Measurements from ENCODE around the gene CDK5RAP1.

CDK5RAP1 gene

GRCh38 chr20:33325350-33325749 is 76.0 kb downstream of the CDK5RAP1 start:
- TF ChIP-seq, protein P1, sequence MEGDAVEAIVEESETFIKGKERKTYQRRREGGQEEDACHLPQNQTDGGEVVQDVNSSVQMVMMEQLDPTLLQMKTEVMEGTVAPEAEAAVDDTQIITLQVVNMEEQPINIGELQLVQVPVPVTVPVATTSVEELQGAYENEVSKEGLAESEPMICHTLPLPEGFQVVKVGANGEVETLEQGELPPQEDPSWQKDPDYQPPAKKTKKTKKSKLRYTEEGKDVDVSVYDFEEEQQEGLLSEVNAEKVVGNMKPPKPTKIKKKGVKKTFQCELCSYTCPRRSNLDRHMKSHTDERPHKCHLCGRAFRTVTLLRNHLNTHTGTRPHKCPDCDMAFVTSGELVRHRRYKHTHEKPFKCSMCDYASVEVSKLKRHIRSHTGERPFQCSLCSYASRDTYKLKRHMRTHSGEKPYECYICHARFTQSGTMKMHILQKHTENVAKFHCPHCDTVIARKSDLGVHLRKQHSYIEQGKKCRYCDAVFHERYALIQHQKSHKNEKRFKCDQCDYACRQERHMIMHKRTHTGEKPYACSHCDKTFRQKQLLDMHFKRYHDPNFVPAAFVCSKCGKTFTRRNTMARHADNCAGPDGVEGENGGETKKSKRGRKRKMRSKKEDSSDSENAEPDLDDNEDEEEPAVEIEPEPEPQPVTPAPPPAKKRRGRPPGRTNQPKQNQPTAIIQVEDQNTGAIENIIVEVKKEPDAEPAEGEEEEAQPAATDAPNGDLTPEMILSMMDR (IDR thresholded peaks at IDR 0.05; ENCODE audit: control extremely low read depth, extremely low read depth, low read depth, missing control alignments), result no peak
- DNase-seq (ENCODE audit: extremely low spot score), result no peak
- ChIA-PET CTCF (interaction anchor here (2.5 kb wide), 1 partner anchor 26 kb away, joined by 8 read pairs; no protein-coding TSS in a partner anchor), POLR2A (no interaction called here)

GRCh38 chr20:33323236-33323635 is 78.1 kb downstream of the CDK5RAP1 start:
- CTCF ChIA-PET, result interaction anchor here (2.5 kb wide), 1 partner anchor 23 kb away, joined by 8 read pairs; no protein-coding TSS in a partner anchor
- DNase-seq (ENCODE audit: extremely low spot score), result no peak
- TF ChIP-seq, protein P1 (IDR thresholded peaks at IDR 0.05; ENCODE audit: control extremely low read depth, extremely low read depth, low read depth, missing control alignments), result no peak
- POLR2A ChIA-PET, result no interaction called here

GRCh38 chr20:33322456-33322855 is 78.9 kb downstream of the CDK5RAP1 start:
- ChIA-PET POLR2A (no interaction called here), CTCF (no interaction called here)
- no peak for DNase-seq (ENCODE audit: extremely low spot score)
- TF ChIP-seq, protein P1 (IDR thresholded peaks at IDR 0.05; ENCODE audit: control extremely low read depth, extremely low read depth, low read depth, missing control alignments), result no peak

- POLR2A ChIA-PET, result no interaction called here
- CTCF ChIA-PET, result interaction anchor here (1.1 kb wide), 1 partner anchor 13 kb away, joined by 3 read pairs; no protein-coding TSS in a partner anchor
- DNase-seq (ENCODE audit: extremely low spot score), result no peak
- TF ChIP-seq, protein P1 (IDR thresholded peaks at IDR 0.05; ENCODE audit: control extremely low read depth, extremely low read depth, low read depth, missing control alignments), result no peak
Observed at GRCh38 chr20:33320006-33320405, 81.3 kb downstream of the CDK5RAP1 start.

- TF ChIP-seq, protein P1 (IDR thresholded peaks at IDR 0.05; ENCODE audit: control extremely low read depth, extremely low read depth, low read depth, missing control alignments), result no peak
- CTCF ChIA-PET, result no interaction called here
Observed at GRCh38 chr20:33318096-33318429, 83.3 kb downstream of the CDK5RAP1 start.

GRCh38 chr20:33317424-33318095 is 83.8 kb downstream of the CDK5RAP1 start:
- no peak for DNase-seq (ENCODE audit: extremely low spot score)
- CTCF ChIA-PET, result no interaction called here
- POLR2A ChIA-PET, result no interaction called here
- TF ChIP-seq, protein P1 (IDR thresholded peaks at IDR 0.05; ENCODE audit: control extremely low read depth, extremely low read depth, low read depth, missing control alignments), result no peak

More at GRCh38 chr20:33318096-33318429, 83.3 kb downstream of the CDK5RAP1 start:
- no peak for DNase-seq (ENCODE audit: extremely low spot score)
- POLR2A ChIA-PET, result no interaction called here

All from GM10248 (cell line).